Measurements from ENCODE around the gene CTXN1. TPM values are rescaled to one million over a fixed set of nuclear protein-coding genes. Genes with fewer than 3 reads are reported as not detected.

Gene CTXN1
- polyA plus RNA-seq, 1 of the 3 experiments (the other 2 are of a cell fraction), result 53.8 TPM

- Histone ChIP-seq H3K79me2 (ENCODE audit: insufficient read depth) (no peaks in the 10 kb centered on the region), H3K27ac (ENCODE audit: low read depth in 2 of 2, low read length in 1 of 2) (no peak overlapping the region), H3K4me3 (ENCODE audit: low read depth in 2 of 2, low read length in 1 of 2) (no peak overlapping the region), H4K20me1 (ENCODE audit: insufficient read depth) (no peaks in the 10 kb centered on the region), H3F3A (replicated peaks; ENCODE audit: insufficient read depth) (no peaks in the 10 kb centered on the region), H3K27me3 (ENCODE audit: insufficient read depth) (no peaks in the 10 kb centered on the region), H3K9ac (no peak overlapping the region), H3K36me3 (replicated peaks in 1 of 2; ENCODE audit: control insufficient read depth in 1 of 2, insufficient read depth in 2 of 2, low read length in 1 of 2) (no peaks in the 10 kb centered on the region), H3K9me2 (no peaks in the 10 kb centered on the region), H3K4me2 (no peak overlapping the region), H2AFZ (ENCODE audit: low read depth) (no peak overlapping the region), H3K4me1 (ENCODE audit: control insufficient read depth in 1 of 2, insufficient read depth in 2 of 2, low read depth in 1 of 2, low read length in 1 of 2) (no peaks in the 10 kb centered on the region; a peak in 1 of 4 replicates), H3K9me3 (no peaks in the 10 kb centered on the region)
- WGBS (ENCODE audit: low lambda C conversion rate), result 40% methylated on average over 3 of the region's 3 CpGs
- DNase-seq, result no peak
- TF ChIP-seq RXRA (IDR thresholded peaks at IDR 0.05; ENCODE audit: borderline replicate concordance, low read depth) (no peak), MAX (IDR thresholded peaks at IDR 0.05; ENCODE audit: low read depth) (0 out of 2 replicates have a peak, but pooled peaks have one; percentile 18)
- POLR2A ChIA-PET, result no interaction called here
- CTCF ChIA-PET, result interaction anchor here (1.3 to 4.1 kb wide), 3 partner anchors 9 to 49 kb away, joined by 5 to 19 read pairs (median 7); partner anchors contain the start of gene TIMM44
These were observed 27.1 kb upstream of the CTXN1 start for GRCh38 chr19:7953060-7953459.

GRCh38 chr19:7947939-7948338 is 22.0 kb upstream of the CTXN1 start:
- H4K20me1 ChIP-seq (ENCODE audit: insufficient read depth), result no peaks in the 10 kb centered on the region
- no peak overlapping the region for H3K4me2 ChIP-seq
- no peaks in the 10 kb centered on the region for H3K9me3 ChIP-seq
- CTCF ChIA-PET, result no interaction called here
- TF ChIP-seq MAX (IDR thresholded peaks at IDR 0.05; ENCODE audit: low read depth) (no peak), CTCF (IDR thresholded peaks at IDR 0.05) (no peak), RXRA (IDR thresholded peaks at IDR 0.05; ENCODE audit: borderline replicate concordance, low read depth) (no peak), RCOR1 (IDR thresholded peaks at IDR 0.05; ENCODE audit: low read length) (no peak), USF2 (IDR thresholded peaks at IDR 0.05; ENCODE audit: borderline replicate concordance, low read depth, low read length) (no peak), USF1 (IDR thresholded peaks at IDR 0.05; ENCODE audit: borderline replicate concordance, low read depth) (no peak), FOXM1 (IDR thresholded peaks at IDR 0.05; ENCODE audit: low read depth) (no peak), POLR2AphosphoS5 (IDR thresholded peaks at IDR 0.05; ENCODE audit: low read depth, low read length) (no peak), NRF1 (IDR thresholded peaks at IDR 0.05; ENCODE audit: low read depth, low read length) (no peak), ELF1 (IDR thresholded peaks at IDR 0.05) (no peak), JUND (IDR thresholded peaks at IDR 0.05) (no peak), FOSL2 (IDR thresholded peaks at IDR 0.05; ENCODE audit: borderline replicate concordance, low read depth) (no peak), EZH2phosphoT487 (IDR thresholded peaks at IDR 0.05; ENCODE audit: borderline replicate concordance, low read depth) (no peak), FOXJ3 (CRISPR knock-in tag; IDR thresholded peaks at IDR 0.05) (no peak), TCF12 (IDR thresholded peaks at IDR 0.05) (no peak), CHD2 (IDR thresholded peaks at IDR 0.05; ENCODE audit: low read length, partially characterized antibody) (no peak)
- H3F3A ChIP-seq (replicated peaks; ENCODE audit: insufficient read depth), result peaks cover 11% of the 10 kb centered on the region
- H3K36me3 ChIP-seq (replicated peaks in 1 of 2; ENCODE audit: control insufficient read depth in 1 of 2, insufficient read depth in 2 of 2, low read length in 1 of 2), result no peaks in the 10 kb centered on the region
- H3K9ac ChIP-seq, result no peak overlapping the region
- H3K4me3 ChIP-seq (ENCODE audit: low read depth in 2 of 2, low read length in 1 of 2), result no peak overlapping the region
- H3K4me1 ChIP-seq (ENCODE audit: control insufficient read depth in 1 of 2, insufficient read depth in 2 of 2, low read depth in 1 of 2, low read length in 1 of 2), result no peaks in the 10 kb centered on the region; a peak in 1 of 4 replicates
- no peaks in the 10 kb centered on the region for H3K9me2 ChIP-seq
- no peak overlapping the region for H3K27ac ChIP-seq (ENCODE audit: low read depth in 2 of 2, low read length in 1 of 2)
- no peak overlapping the region for H2AFZ ChIP-seq (ENCODE audit: low read depth)
- no peaks in the 10 kb centered on the region for H3K27me3 ChIP-seq (ENCODE audit: insufficient read depth)
- H3K79me2 ChIP-seq (ENCODE audit: insufficient read depth), result peaks cover 5% of the 10 kb centered on the region; the same call in 1 of the 2 replicates
- 94% methylated on average over 4 of the region's 4 CpGs for WGBS (ENCODE audit: low lambda C conversion rate)
- POLR2A ChIA-PET, result no interaction called here
- DNase-seq, result no peak

Measured in SK-N-SH (cell line).